GM18868 (cell line): ENCODE results near the gene RNU1-3.
"Not testable (repeated sequence)": the region's sequence is repeated elsewhere in the genome, so short reads cannot be mapped to it uniquely, and the experiment has no call there.

Experiments
- ATAC-seq: cut with Tn5 transposase; IDR thresholded peaks from one replicate; pipeline ENCODE4 v1.9.1; 2021; ENCODE audit warnings: mild to moderate bottlenecking, moderate library complexity; ENCODE audit not compliant: unreplicated experiment

RNU1-3 gene

GRCh38 chr1:16641159-16641975 lies 25.4 kb downstream of the RNU1-3 start:
- not testable (repeated sequence) for ATAC-seq

DNA sequence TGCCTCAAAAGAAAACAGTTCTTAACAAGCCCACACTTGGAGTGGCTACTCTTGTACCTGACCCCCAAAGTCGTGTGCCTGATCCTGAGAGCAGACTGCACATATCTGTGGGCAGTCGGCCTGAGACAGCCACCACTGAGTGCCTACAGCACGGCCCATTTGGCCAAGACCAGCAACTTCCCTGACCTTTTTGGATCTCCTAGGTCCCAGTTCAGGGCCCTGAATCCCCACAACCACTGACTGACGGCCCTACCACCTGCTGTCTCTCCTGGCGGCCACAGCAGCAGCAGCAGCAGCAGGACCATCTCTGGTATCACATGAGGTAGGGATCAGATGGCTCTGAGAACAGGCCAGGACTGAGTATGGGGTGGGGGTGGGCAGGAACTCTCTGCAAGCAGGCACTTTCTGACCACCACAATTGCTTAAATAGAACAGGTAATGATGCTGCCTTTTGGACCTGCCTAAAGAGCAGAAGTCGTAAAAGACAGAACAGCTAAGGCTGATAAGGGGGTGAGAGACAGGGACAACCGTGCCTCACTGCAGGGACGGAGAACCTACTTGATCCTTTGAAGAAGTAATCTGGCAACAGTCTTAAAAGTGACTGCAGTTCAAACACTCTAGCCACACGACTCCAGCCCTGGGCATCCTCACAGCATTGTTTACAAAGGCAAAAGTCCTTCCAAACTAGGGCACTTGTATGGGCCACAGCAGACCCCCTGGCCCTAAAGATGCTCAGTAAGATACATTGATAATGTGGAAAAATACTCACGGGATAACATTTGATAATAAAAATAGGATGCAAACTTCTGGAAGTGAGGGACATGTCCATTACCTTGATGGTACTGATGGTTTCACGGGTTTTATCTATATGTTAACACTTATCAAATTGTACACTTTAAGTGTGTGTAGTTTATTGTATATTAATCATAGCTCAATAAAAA lies 27.4 kb downstream of the RNU1-3 start:
- not testable (repeated sequence) for ATAC-seq

DNA sequence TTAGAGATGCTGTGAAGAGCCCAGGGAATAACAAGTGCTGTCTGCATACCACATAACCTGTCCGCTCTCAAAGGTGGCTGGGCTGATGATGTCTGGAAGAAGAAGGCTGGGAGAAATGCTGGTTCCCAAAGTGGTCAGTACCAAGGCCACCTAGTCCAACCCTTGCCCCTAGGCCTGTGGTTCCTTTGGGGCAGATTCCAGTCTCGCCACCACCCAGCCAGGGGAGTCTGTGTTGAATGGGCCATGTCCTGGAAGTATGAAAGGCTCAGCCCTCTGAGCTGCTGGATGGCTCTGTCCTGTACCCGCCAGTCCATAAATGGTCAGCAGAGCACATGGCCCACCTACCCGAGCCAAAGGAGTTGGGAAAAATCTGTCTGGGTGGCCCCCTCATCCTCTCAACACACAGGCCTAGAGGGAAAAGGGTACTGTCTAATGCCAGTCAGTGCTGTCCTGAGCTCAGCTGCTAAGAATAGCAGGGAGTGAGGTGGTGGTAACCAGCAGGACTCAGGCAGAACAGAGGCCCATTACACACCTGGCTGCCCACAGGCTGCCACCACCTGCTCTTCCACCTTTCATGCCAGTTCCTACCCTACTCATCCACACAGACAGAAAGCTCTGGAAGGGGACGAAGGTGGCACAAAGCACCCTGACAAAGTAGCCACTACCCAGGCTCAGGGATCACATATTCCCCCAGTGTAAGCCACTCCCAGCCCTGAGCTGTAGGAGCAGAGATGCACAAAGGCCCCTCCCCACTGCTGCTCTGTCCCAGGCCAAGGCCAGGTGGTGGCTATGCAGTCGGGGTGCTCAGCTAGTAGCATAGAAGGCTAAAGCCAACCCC lies 28.6 kb downstream of the RNU1-3 start:
- not testable (repeated sequence) for ATAC-seq

- not testable (repeated sequence) for ATAC-seq
Measured at GRCh38 chr1:16636551-16637195, 30.1 kb downstream of the RNU1-3 start.

DNA sequence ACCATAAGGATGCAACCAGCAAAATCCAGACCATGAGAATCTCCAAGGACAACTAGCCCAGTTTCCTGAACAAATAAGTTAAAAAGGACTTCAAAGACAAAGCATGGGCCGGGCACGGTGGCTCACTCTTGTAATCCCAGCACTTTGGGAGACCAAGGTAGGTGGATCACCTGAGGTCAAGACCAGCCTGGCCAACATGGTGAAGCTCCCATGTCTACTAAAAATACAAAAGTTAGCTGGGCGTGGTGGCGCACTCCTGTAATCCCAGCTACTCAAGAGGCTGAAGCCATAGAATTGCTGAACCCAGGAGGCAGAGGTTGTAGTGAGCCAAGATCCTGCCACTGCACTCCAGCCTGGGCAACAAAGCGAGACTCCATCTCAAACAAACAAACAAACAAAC lies 30.8 kb downstream of the RNU1-3 start:
- not testable (repeated sequence) for ATAC-seq

DNA sequence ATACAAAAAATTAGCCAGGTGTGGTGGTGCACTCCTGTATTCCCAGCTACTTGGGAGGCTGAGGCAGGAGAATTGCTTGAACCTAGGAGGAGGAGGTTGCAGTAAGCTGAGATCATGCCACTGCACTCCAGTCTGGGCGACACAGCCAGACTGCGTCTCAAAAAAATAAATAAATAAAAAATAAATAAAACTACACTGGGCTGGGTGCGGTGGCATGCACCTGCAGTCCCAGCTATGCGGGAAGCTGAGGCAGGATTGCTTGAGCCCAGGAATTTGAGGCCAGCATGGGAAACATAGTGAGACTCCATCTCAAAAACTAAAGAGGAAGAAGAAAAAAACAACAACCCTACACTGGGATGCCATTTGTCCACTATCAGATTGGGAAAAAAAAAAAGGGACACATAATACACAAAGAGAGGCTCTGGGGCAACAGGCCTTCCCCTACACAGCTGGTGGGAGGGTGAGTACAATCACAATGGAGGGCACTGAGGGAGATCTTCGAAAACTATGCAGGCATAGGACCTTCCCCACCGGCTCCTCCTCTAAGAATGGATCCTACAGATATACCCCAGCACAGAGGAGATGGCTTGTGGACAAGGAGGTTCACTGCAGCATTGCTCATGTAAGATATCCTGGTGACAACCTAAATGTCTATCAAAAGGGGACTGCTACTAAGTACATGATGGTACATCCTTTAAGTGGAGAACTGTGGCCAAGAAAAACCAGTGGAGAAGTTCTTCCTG lies 33.0 kb downstream of the RNU1-3 start:
- ATAC-seq, result not testable (repeated sequence)

- ATAC-seq, result not testable (repeated sequence)
Measured at GRCh38 chr1:16632044-16632850, 34.5 kb downstream of the RNU1-3 start.

DNA sequence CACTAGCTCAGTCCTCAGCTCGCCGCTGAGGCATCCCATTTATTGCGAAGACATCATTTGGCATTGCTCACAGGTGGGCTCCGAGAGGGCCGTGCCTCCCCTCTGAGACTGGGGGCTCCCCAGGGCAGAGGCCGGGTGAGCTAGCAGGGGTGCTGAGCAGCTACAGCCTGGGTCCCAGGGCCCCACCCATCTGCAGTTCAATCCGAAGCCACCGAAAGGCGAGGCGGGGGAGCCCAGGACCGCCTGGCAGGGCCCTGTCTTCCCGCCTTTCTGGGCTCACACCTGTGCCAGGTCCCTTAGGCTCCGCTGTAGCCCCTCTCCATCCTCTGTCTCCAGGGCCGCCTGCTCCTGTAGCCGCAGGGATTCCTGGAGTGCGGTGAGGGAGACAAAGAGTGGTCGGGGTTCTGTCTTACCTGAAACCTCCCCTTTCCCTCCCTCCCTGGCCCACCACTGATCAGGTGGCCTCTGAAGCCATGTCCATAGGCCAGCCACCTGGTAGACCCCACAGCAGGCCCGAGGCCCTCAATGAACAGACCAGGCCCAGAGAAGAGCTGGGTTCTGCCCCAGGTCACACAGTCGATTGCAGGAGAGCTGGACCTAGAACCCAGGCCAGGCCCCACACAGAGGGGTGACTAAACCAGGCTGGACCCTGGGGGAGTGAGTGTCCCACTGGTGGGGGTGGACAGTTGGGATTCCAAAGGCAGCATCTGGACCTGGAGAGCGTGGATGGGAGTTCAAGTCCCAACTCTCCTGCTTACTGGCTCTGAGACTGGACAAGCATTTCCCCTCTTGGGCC lies 35.3 kb downstream of the RNU1-3 start:
- no peak for ATAC-seq

DNA sequence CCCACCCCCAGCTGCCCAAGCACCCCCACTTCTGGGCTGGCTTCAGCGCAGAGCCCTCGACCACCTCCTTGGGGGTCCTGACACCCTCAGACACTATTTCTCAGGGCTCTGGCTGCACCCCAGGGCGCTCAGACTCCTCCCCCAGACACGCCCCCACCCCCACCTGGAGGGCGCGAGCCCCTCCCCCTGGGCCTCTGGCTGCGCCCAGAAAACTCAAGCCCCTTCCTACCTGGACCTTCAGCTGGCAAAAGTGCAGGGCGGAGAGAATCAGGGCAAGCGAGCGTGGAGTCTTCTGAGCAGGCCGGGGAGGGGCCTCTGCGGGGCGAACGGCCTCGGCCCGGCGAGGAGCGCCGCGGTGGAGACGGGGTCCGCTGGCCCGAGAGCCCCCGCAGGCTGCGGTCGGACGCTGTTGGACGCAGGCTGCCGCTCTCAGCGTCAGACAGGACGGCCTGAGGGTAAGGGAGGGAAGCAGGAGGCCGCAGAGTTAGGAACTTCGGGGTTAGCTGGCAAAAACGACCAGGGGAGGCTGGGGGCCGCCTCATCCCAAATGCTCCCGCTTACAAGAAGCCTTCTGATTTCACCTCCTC lies 36.0 kb downstream of the RNU1-3 start:
- ATAC-seq, result no peak

DNA sequence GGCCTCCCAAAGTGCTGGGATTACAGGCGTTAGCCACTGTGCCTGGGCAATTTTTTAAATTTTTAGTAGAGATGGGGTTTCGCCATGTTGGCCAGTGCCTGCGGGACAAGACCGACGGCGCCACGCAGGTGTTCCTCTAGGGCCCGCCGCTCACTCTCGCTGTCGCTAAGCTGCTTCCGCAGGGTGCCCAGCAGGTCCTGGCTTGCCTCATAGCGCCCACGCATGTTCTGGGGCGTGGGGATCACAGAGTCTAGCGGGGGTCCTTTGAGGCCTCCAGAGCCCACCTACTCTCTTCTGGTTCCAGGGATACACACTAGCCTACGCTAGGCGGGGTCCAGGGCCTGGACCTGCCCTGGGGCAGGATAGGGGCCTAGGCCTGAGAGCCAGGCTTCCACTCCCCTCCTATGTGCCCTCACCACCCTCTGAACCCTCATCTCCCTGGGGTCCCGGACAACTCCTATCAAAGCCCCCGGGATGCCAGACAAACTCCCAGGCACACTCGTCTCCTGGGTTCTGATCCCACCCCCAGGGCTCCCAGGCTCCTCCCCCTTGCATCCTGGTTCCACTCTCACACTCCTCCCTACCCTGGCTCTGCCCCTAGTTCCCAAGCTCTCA lies 36.7 kb downstream of the RNU1-3 start:
- ATAC-seq, result not testable (repeated sequence)

DNA sequence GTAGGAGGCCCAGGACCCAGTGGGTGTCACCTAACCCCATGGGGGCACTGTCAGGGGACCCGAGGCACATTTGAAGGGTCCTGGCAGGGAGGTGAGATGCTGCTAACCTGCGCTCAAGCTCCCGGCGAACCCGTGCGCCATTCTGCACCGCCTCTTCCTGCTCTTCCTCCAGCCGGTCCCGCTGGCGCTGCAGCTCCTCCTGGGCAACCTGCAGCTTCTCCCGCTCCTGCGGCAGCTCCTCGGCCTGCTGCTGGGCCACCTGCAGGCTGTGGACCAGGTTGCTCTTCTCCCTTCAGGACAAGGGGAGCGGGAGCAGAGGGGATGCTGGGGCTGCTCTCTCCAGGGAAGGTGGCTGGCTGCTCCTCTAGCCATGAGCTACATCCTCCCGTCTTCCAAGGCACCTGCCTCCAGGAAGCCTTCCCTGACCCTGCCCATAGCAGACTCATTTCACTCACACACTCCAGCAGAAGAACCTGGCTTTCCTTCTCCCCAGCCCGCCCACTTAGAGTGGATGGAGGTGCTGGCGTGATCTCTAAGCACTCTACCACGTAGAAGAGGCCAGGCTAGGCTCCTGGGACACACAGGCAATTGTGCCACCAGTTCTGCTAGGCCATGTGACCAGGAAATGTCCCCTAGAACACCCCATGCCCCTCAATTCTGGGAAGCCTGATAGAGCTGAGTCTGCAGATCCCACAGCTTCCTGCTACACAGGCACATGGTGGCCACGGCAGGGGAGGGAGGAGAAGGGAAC lies 38.2 kb downstream of the RNU1-3 start:
- no peak for ATAC-seq

DNA sequence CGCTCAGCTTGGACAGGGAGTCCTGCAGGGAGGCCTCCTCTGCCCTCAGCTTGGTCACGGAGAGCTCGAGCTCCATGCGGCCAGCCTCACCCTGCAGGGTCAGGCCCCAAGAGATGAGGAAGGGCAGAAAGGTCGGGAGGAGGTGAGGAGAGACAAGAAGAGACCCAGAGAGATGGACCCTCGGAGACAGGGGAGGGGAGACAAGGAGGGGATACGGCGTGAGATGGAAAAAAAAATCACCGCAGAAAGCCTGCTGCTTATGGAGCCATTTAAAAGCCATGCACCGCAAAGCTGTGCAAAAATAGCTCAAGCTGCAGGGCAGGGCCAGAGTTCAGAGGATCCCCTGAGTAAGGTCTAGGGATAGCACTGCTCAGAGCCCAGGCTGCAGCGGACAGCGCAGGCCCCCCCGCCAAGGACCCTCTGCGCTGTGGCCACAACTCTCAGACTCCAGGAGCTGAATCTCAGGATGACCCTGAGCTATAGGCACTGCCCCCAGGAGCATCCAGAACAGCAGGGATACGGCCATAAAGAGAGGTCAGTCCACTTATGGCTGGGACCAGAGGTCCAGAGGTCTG lies 40.3 kb downstream of the RNU1-3 start:
- not testable (repeated sequence) for ATAC-seq

DNA sequence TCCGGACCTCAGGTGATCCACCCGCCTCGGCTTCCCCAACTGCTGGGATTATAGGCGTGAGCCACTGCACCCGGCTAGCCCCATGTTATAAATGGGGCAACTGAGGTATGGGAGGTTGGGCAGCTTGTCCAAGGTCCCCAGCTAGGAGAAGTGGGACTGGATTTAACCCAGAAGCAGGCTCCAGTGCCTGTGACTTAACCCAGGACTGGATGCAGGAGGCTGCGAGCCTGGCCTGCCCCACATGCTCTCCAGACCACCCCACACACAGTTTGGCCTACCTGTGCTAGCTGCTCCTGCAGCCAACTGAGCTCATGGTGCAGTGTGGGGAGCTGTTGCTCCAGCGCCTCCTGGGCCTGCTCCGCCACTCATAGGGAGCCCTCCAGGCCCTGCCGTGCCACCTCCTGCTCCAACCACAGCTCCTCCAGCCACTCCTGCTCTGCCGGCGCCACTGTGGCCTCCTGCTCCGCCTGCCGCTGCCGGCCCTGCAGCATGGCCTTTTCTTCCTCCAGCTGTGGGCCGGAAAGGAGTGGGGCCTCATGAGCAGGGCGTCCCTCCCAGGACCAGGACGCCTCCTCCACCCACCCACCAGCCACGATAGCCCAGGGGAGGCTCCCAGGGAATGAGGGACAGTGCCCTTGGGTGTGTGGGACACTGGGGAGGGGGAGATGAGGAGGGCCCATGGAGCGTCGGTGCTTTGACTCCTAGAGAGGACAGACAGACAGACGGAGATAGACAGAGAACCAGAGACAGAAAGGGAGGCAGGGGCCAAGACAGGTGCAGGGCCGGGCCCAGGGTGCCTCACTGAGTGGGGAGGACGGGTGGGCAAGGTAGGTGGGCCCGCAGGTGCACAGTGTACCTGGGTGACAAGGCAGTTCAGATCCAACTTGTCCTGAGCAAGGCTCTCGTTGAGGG lies 41.0 kb downstream of the RNU1-3 start:
- no peak for ATAC-seq

GRCh38 chr1:16623812-16624719 lies 42.7 kb downstream of the RNU1-3 start:
- ATAC-seq, result not testable (repeated sequence)
